GM10266 (cell line): ENCODE results near the gene PEMT.

Source experiments
- DNase-seq: peaks from one replicate; pipeline ENCODE4 v3.0.0; 2012; ENCODE audit errors: extremely low spot score
- CTCF ChIP-seq: IDR thresholded peaks from 2 replicates; pipeline ENCODE4 v1.5.1; 2012; ENCODE audit warnings: mild to moderate bottlenecking, low read depth; ENCODE audit not compliant: control insufficient read depth, insufficient read depth; ENCODE audit errors: missing control alignments

Gene PEMT

GRCh38 chr17:17582372-17582771 lies 9.1 kb downstream of the PEMT start:
- no peak for DNase-seq
- no peak for TF ChIP-seq CTCF

- DNase-seq: no peak
- no peak for TF ChIP-seq CTCF
Observed at GRCh38 chr17:17581509-17581908, 10.0 kb downstream of the PEMT start.

GRCh38 chr17:17580662-17581470 lies 10.6 kb downstream of the PEMT start:
- no peak for DNase-seq

GRCh38 chr17:17579691-17580090 lies 11.8 kb downstream of the PEMT start:
- no peak for DNase-seq

More at GRCh38 chr17:17580662-17581470, 10.6 kb downstream of the PEMT start:
- no peak for TF ChIP-seq CTCF

GRCh38 chr17:17577373-17577772 lies 14.1 kb downstream of the PEMT start:
- TF ChIP-seq CTCF: no peak
- no peak for DNase-seq

More at GRCh38 chr17:17579691-17580090, 11.8 kb downstream of the PEMT start:
- no peak for TF ChIP-seq CTCF

GRCh38 chr17:17576772-17577234 lies 14.7 kb downstream of the PEMT start:
- no peak for TF ChIP-seq CTCF
- no peak for DNase-seq
